B cell (primary cell): ENCODE measurements around the gene CDKAL1. TPM values are rescaled to one million over a fixed set of nuclear protein-coding genes. Genes with fewer than 3 reads are reported as not detected.
"Not testable (repeated sequence)": the region's sequence is repeated elsewhere in the genome, so short reads cannot be mapped to it uniquely, and the experiment has no call there.

Experiments used
- ATAC-seq: fragments of 200-7000 bp; cut with Tn5 transposase; one replicate; pipeline ENCODE4 v1.10.0; 2021; ENCODE audit warnings: low read depth, mild to moderate bottlenecking, moderate number of reproducible peaks, moderate library complexity
- CTCF ChIA-PET: fragments of 350-600 bp; sonication (Branson Sonifier 250); formaldehyde crosslinking; loops from one replicate; lab custom pipeline; 2021; ENCODE audit warnings: antibody characterized with exemption, inconsistent platforms; lab: Charles Lee
- POLR2A ChIA-PET: fragments of 350-600 bp; sonication (Branson Sonifier 250); formaldehyde crosslinking; loops from one replicate; lab custom pipeline; 2021; ENCODE audit warnings: antibody characterized with exemption; lab: Charles Lee
- DNase-seq: peaks from one replicate; pipeline ENCODE4 v3.0.0; 2013
- H2AFZ ChIP-seq: 2 replicates; pipeline ENCODE4 v1.6.1; 2012; ENCODE audit warnings: mild to moderate bottlenecking, low read depth, low read length; ENCODE audit not compliant: insufficient read depth, poor library complexity, severe bottlenecking
- H3K27ac ChIP-seq, 2 donors: 1 replicate in 1 of 2; 2 replicates in 1 of 2; pipeline ENCODE4 v1.5.1; 2012 to 2013; ENCODE audit warnings: low read length in 2 of 2, mild to moderate bottlenecking in 2 of 2, moderate library complexity in 1 of 2
- H3K27me3 ChIP-seq, 4 experiments: fragments of 200-600 bp in 1 of 4; sonication (generic) in 1 of 4; replicated peaks in 1 of 4; 1 replicate in 2 of 4; 2 replicates in 2 of 4; pipeline versions ENCODE4 v1.6.1 to v1.7.0; 2013 to 2016; ENCODE audit warnings: low read length in 3 of 4, mild to moderate bottlenecking in 2 of 4, mixed read lengths in 1 of 4, moderate library complexity in 1 of 4; ENCODE audit not compliant: insufficient read depth in 4 of 4, control insufficient read depth in 3 of 4; ENCODE audit errors: control extremely low read depth in 1 of 4
- H3K36me3 ChIP-seq, 2 experiments: replicated peaks in 1 of 2; 1 replicate in 1 of 2; 2 replicates in 1 of 2; pipeline versions ENCODE4 v1.6.1 to v1.7.1; 2013; ENCODE audit warnings: low read length in 1 of 2; ENCODE audit not compliant: insufficient read depth in 2 of 2, control insufficient read depth in 1 of 2; ENCODE audit errors: control extremely low read depth in 1 of 2, extremely low read depth in 1 of 2
- H3K4me1 ChIP-seq, 2 donors: fragments of 200-600 bp in 1 of 2; sonication (generic) in 1 of 2; 1 replicate in 1 of 2; 2 replicates in 1 of 2; pipeline versions ENCODE4 v1.5.1 to v1.6.1; 2013 to 2017; ENCODE audit warnings: low read length in 2 of 2; ENCODE audit not compliant: control insufficient read depth in 2 of 2, insufficient read depth in 2 of 2
- H3K4me2 ChIP-seq: replicated peaks from 2 replicates; pipeline ENCODE3; 2012; ENCODE audit warnings: mild to moderate bottlenecking, low read depth, low read length; ENCODE audit not compliant: poor library complexity, severe bottlenecking
- H3K4me3 ChIP-seq, 5 experiments: fragments of 200-600 bp in 1 of 5; sonication (generic) in 1 of 5; 1 replicate in 3 of 5; 2 replicates in 2 of 5; pipeline versions ENCODE4 v1.5.1 to v1.7.0; 2011 to 2016; ENCODE audit warnings: low read length in 4 of 5, mild to moderate bottlenecking in 4 of 5, low read depth in 2 of 5, control low read depth in 1 of 5, moderate library complexity in 1 of 5; ENCODE audit not compliant: insufficient read depth in 1 of 5; ENCODE audit errors: control extremely low read depth in 1 of 5, extremely low read depth in 1 of 5
- H3K79me2 ChIP-seq: fragments of 200-600 bp; sonication (generic); one replicate; pipeline ENCODE4 v1.6.0; 2016; ENCODE audit warnings: low read length; ENCODE audit not compliant: control insufficient read depth, insufficient read depth
- H3K9ac ChIP-seq: fragments of 200-600 bp; sonication (generic); 2 replicates; pipeline ENCODE4 v1.6.1; 2017; ENCODE audit warnings: mild to moderate bottlenecking, low read length, moderate library complexity
- H3K9me3 ChIP-seq, 3 donors: one replicate each; pipeline versions ENCODE4 v1.6.1 to v1.7.1; 2013; ENCODE audit warnings: low read length in 2 of 3; ENCODE audit not compliant: control insufficient read depth in 2 of 3, insufficient read depth in 1 of 3; ENCODE audit errors: control extremely low read depth in 1 of 3
- H4K20me1 ChIP-seq: 2 replicates; pipeline ENCODE4 v1.6.0; 2012; ENCODE audit warnings: mild to moderate bottlenecking, low read length; ENCODE audit not compliant: insufficient read depth, control insufficient read depth, poor library complexity, severe bottlenecking
- H3K27ac Mint-ChIP-seq: one replicate; pipeline ENCODE4 v1.8.0; 2021; ENCODE audit warnings: mixed read lengths
- H3K27me3 Mint-ChIP-seq: one replicate; pipeline ENCODE4 v1.8.0; 2021; ENCODE audit warnings: mixed read lengths
- H3K4me1 Mint-ChIP-seq: one replicate; pipeline ENCODE4 v1.8.0; 2021; ENCODE audit warnings: mixed read lengths
- H3K4me3 Mint-ChIP-seq: one replicate; pipeline ENCODE4 v1.8.0; 2021; ENCODE audit warnings: mixed read lengths
- H3K9me3 Mint-ChIP-seq: one replicate; pipeline ENCODE4 v1.8.0; 2022; ENCODE audit warnings: mixed read lengths; ENCODE audit not compliant: insufficient read depth
- CTCF ChIP-seq: fragments of 200-600 bp; IDR thresholded peaks from one replicate; pipeline ENCODE4 v1.8.0; 2022; ENCODE audit warnings: antibody characterized with exemption, mild to moderate bottlenecking
- EZH2 ChIP-seq: IDR thresholded peaks from 2 replicates; pipeline ENCODE4 v1.6.1; 2012; ENCODE audit warnings: borderline replicate concordance, low read depth, mild to moderate bottlenecking, moderate library complexity, low read length; ENCODE audit not compliant: insufficient read depth, poor library complexity, severe bottlenecking
- WGBS: methylation state at CpG from one replicate; pipeline ENCODE4 v1.1.5; 2013; ENCODE audit warnings: missing lambda C conversion rate; ENCODE audit not compliant: insufficient coverage; 5-methylcytosine and 5-hydroxymethylcytosine counted together
- intact Hi-C: fragments of 100-400 bp; cut with micrococcal nuclease; formaldehyde crosslinking; loops from one replicate; pipeline ENCODE4 v1.10.0; 2022
- polyA plus RNA-seq: library from polyadenylated mRNA; depleted of rRNA; stranded (reverse); fragments of >200 nt; gene quantifications from 2 replicates; pipeline ENCODE4 v1.2.3, GENCODE V29; 2012
- total RNA-seq, 2 donors: library from RNA; stranded (reverse); fragments of 120-200 nt in 1 of 2; gene quantifications; 1 replicate in 1 of 2; 2 replicates in 1 of 2; pipeline versions ENCODE4 v1.2.3 to v1.2.4, GENCODE V29; 2013 to 2022

CDKAL1 gene
- total and polyA plus RNA-seq, 2 donors (not counting 1 experiment from before 2014, with no cell fraction given) = 6.1 to 33.3 TPM

- ATAC-seq = no peak
- intact Hi-C loops = no loop called here
These were observed 519.4 kb downstream of the CDKAL1 start for GRCh38 chr6:21053612-21054011.

GRCh38 chr6:21055480-21055879, 521.2 kb downstream of the CDKAL1 start:
- no CpG with 5 or more reads among the region's 2 CpGs for WGBS
- H3K27ac Mint-ChIP-seq, ATAC-seq, H3K27ac ChIP-seq, H3K79me2 ChIP-seq, H3K4me2 ChIP-seq, POLR2A ChIA-PET, H3K36me3 ChIP-seq, H3K9me3 Mint-ChIP-seq, H3K9ac ChIP-seq, H3K4me3 ChIP-seq, CTCF ChIA-PET, H3K4me3 Mint-ChIP-seq, H3K4me1 ChIP-seq, H3K27me3 Mint-ChIP-seq, H2AFZ ChIP-seq, H3K27me3 ChIP-seq, H4K20me1 ChIP-seq, DNase-seq, intact Hi-C loops, H3K4me1 Mint-ChIP-seq: not testable (repeated sequence)
- peaks cover 0 to 14% (median 13%) of the 10 kb centered on the region in 3 donors for H3K9me3 ChIP-seq

More at GRCh38 chr6:21053612-21054011, 519.4 kb downstream of the CDKAL1 start:
- CTCF ChIA-PET = no interaction called here
- no peak overlapping the region for H3K9ac ChIP-seq
- POLR2A ChIA-PET = no interaction called here
- no peak for TF ChIP-seq CTCF
- TF ChIP-seq EZH2 = no peak
- no peak for DNase-seq
- Mint-ChIP-seq H3K4me3 (no peak overlapping the region), H3K27ac (no peak overlapping the region), H3K27me3 (no peaks in the 10 kb centered on the region), H3K4me1 (peaks cover 9% of the 10 kb centered on the region), H3K9me3 (peaks cover 3% of the 10 kb centered on the region)
- peaks cover 0 to 6% (median 2%) of the 10 kb centered on the region in 3 donors for H3K9me3 ChIP-seq
- H2AFZ ChIP-seq = no peak overlapping the region
- no peak overlapping the region for H3K4me3 ChIP-seq
- H3K4me2 ChIP-seq = no peak overlapping the region
- no peak overlapping the region for H3K27ac ChIP-seq
- no peaks in the 10 kb centered on the region for H3K79me2 ChIP-seq
- no peaks in the 10 kb centered on the region for H3K27me3 ChIP-seq
- no peaks in the 10 kb centered on the region for H3K4me1 ChIP-seq
- WGBS = no CpG with 5 or more reads among the region's 4 CpGs
- no peaks in the 10 kb centered on the region for H4K20me1 ChIP-seq
- H3K36me3 ChIP-seq = no peaks in the 10 kb centered on the region
